ENCODE results near the gene EIF4G3. TPM values are rescaled to one million over a fixed set of nuclear protein-coding genes. Genes with fewer than 3 reads are reported as not detected.

EIF4G3 gene
- total and polyA plus RNA-seq, 10 donors, result 14.3 to 97.3 (median 64.1) TPM

DNA sequence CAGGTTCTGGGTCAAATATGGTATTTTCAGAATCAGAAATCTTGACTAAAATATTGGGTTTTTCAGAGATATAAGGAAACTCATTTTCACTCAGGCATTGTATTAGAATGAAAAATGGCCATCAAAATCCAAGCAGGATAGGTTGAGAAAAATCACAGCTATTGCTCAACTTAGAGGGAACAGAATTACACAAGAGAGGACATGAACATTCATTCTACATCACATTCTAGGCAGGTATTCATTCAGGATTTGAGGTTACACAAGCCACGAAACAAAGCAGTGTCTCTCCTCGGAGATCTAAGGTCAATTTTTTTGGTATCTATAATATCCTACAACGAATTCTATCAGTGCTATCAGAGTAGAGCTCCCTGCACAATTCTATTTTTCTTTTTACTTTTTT lies 226.0 kb downstream of the EIF4G3 start:
- Histone ChIP-seq H3K36me3 (peaks cover 0 to 53% (median 4%) of the 10 kb centered on the region in 6 donors), H3K4me3 (no peak overlapping the region), H3K9me3 (no peaks in the 10 kb centered on the region), H3K27me3 (replicated peaks in 1 of 7) (no peaks in the 10 kb centered on the region), H3K27ac (peak overlapping the region in 3 of 8 donors; percentile 6 to 56 (median 21)), H3K4me1 (peaks cover 0 to 29% (median 1%) of the 10 kb centered on the region in 6 donors)
- TF ChIP-seq POLR2A (IDR thresholded peaks at IDR 0.05), result no peak
- DNase-seq, result no peak
- intact Hi-C loops (cut with DNase I; ENCODE audit: low total_unique reads), result no loop called here
- WGBS, 5 donors, result 68 to 89% (median 86%) methylated on average over 3 of the region's 3 CpGs

- H3K4me1 ChIP-seq, result peaks cover 0 to 29% (median 1%) of the 10 kb centered on the region in 6 donors
- WGBS, 5 donors, result 64 to 82% (median 74%) methylated on average over 9 of the region's 9 CpGs
- peak overlapping the region in 3 of 8 donors; percentile 6 to 56 (median 21) for H3K27ac ChIP-seq
- no peak for DNase-seq
- peaks cover 0 to 53% (median 8%) of the 10 kb centered on the region in 6 donors for H3K36me3 ChIP-seq
- no peaks in the 10 kb centered on the region for H3K27me3 ChIP-seq (replicated peaks in 1 of 7)
- intact Hi-C loops (cut with DNase I; ENCODE audit: low total_unique reads), result no loop called here
- TF ChIP-seq POLR2AphosphoS5 (IDR thresholded peaks at IDR 0.05) (no peak), POLR2A (IDR thresholded peaks at IDR 0.05) (no peak), CTCF (IDR thresholded peaks at IDR 0.05 in 8 of 11, conservative IDR thresholded peaks at IDR 0.05 in 3 of 11) (no peak)
- no peaks in the 10 kb centered on the region for H3K9me3 ChIP-seq
- no peak overlapping the region for H3K4me3 ChIP-seq
Observed at GRCh38 chr1:20949871-20950590, 226.7 kb downstream of the EIF4G3 start.

- WGBS, 5 donors, result 68 to 91% (median 74%) methylated on average over 6 of the region's 6 CpGs
- H3K4me1 ChIP-seq, result peaks cover 0 to 25% (median 1%) of the 10 kb centered on the region in 6 donors
- intact Hi-C loops (cut with DNase I; ENCODE audit: low total_unique reads), result no loop called here
- H3K27me3 ChIP-seq (replicated peaks in 1 of 7), result no peaks in the 10 kb centered on the region
- H3K4me3 ChIP-seq, result no peak overlapping the region
- peaks cover 0 to 56% (median 11%) of the 10 kb centered on the region in 6 donors for H3K36me3 ChIP-seq
- no peaks in the 10 kb centered on the region for H3K9me3 ChIP-seq
- H3K27ac ChIP-seq, result no peak overlapping the region
- TF ChIP-seq POLR2A (IDR thresholded peaks at IDR 0.05) (no peak), POLR2AphosphoS5 (IDR thresholded peaks at IDR 0.05) (no peak), CTCF (IDR thresholded peaks at IDR 0.05 in 8 of 11, conservative IDR thresholded peaks at IDR 0.05 in 3 of 11) (no peak)
- no peak for DNase-seq
Observed at GRCh38 chr1:20948101-20948500, 228.6 kb downstream of the EIF4G3 start.

GRCh38 chr1:20947409-20947808 lies 229.3 kb downstream of the EIF4G3 start:
- no peak for DNase-seq
- intact Hi-C loops (cut with DNase I; ENCODE audit: low total_unique reads), result no loop called here
- Histone ChIP-seq H3K27ac (no peak overlapping the region), H3K4me1 (peaks cover 0 to 23% (median 1%) of the 10 kb centered on the region in 6 donors), H3K27me3 (replicated peaks in 1 of 7) (no peaks in the 10 kb centered on the region), H3K36me3 (peaks cover 0 to 54% (median 11%) of the 10 kb centered on the region in 6 donors), H3K9me3 (no peaks in the 10 kb centered on the region), H3K4me3 (no peak overlapping the region)
- WGBS, 5 donors, result 90 to 100% (median 95%) methylated on average over 2 of the region's 2 CpGs
- TF ChIP-seq CTCF (IDR thresholded peaks at IDR 0.05 in 8 of 11, conservative IDR thresholded peaks at IDR 0.05 in 3 of 11) (no peak), POLR2A (IDR thresholded peaks at IDR 0.05) (no peak), POLR2AphosphoS5 (IDR thresholded peaks at IDR 0.05) (no peak)

All from spleen (tissue), 11 donors.